ENCODE data around the gene SNRPD2. TPM values are rescaled to one million over a fixed set of nuclear protein-coding genes. Genes with fewer than 3 reads are reported as not detected.

Gene SNRPD2
- total and polyA plus RNA-seq, 2 of the 8 experiments (the other 6 are each of a cell fraction or from before 2014, with no cell fraction given), result 645 to 759 TPM

DNA sequence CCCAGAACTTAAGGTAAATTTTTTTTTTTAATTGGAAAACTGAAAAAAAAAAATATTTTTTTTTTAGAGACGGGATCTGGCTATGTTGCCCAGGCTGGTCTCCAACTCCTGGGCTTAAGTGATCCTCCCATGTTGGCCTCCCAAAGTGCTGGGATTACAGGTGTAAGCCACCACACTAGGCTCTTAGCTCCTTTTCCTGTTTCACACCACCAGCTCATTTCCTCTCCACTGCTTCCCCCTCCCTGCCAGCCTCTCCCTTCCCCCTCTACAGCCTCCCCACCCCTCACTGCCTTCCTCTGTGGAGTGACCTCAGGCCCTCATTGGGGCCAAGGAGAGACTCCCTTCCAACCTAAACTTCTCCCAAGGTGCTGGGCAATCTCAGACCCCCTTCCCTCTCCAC lies 28.0 kb downstream of the SNRPD2 start:
- H3K4me2 ChIP-seq (ENCODE audit: insufficient read depth in 1 of 2, low read depth in 2 of 2, low read length in 2 of 2), result no peak overlapping the region
- no peak overlapping the region for H2BK15ac ChIP-seq (ENCODE audit: low read length)
- no peak overlapping the region for H2AFZ ChIP-seq (ENCODE audit: low read length)
- H3K18ac ChIP-seq (ENCODE audit: extremely low read depth, low read length), result no peak overlapping the region
- H3K79me2 ChIP-seq (ENCODE audit: control insufficient read depth in 1 of 2, insufficient read depth in 2 of 2, low read length in 2 of 2), result no peaks in the 10 kb centered on the region
- peaks cover 7% of the 10 kb centered on the region for H3K23me2 ChIP-seq (ENCODE audit: low read depth, low read length)
- no peak overlapping the region for H3K56ac ChIP-seq (replicated peaks; ENCODE audit: insufficient read length, low read depth, low read length)
- H4K20me1 ChIP-seq (replicated peaks in 1 of 2; ENCODE audit: control insufficient read depth in 1 of 2, insufficient read depth in 2 of 2, low read length in 2 of 2), result peaks cover 0 to 2% of the 10 kb centered on the region in 2 experiments
- no peak overlapping the region for H3K9ac ChIP-seq (replicated peaks in 1 of 4; ENCODE audit: extremely low read depth in 1 of 4, low read depth in 3 of 4, low read length in 3 of 4)
- no peaks in the 10 kb centered on the region for H3K79me1 ChIP-seq (ENCODE audit: low read depth, low read length)
- no peak overlapping the region for H4K5ac ChIP-seq (ENCODE audit: insufficient read length, low read depth, low read length)
- H2BK12ac ChIP-seq (ENCODE audit: low read depth, low read length), result peak overlapping the region; percentile 31; the same call in 1 of the 2 replicates
- H3K27me3 ChIP-seq (replicated peaks in 1 of 4; ENCODE audit: control insufficient read depth in 3 of 4, extremely low read depth in 1 of 4, insufficient read depth in 3 of 4, low read length in 3 of 4), result peaks cover 6 to 9% (median 8%) of the 10 kb centered on the region in 4 experiments
- H4K91ac ChIP-seq (replicated peaks; ENCODE audit: insufficient read length, low read length), result no peak overlapping the region
- ChIA-PET CTCF (ENCODE audit: partially characterized antibody) (interaction anchor here (1.0 to 4.1 kb wide), 3 partner anchors 21 to 295 kb away, joined by 3 to 14 read pairs (median 4); no protein-coding TSS in a partner anchor), POLR2A (ENCODE audit: partially characterized antibody) (interaction anchor here (0.7 kb wide), 2 partner anchors 29 to 51 kb away, joined by 3 read pairs; partner anchors contain the start of gene QPCTL)
- H2AK5ac ChIP-seq (ENCODE audit: low read depth, low read length), result no peak overlapping the region
- H2BK5ac ChIP-seq (ENCODE audit: low read depth, low read length), result no peak overlapping the region
- no peak overlapping the region for H4K8ac ChIP-seq (ENCODE audit: extremely low read depth, insufficient read depth, low read length)
- TF ChIP-seq GABPA (IDR thresholded peaks at IDR 0.05; ENCODE audit: borderline replicate concordance, insufficient read depth, low read length) (no peak), TCF12 (IDR thresholded peaks at IDR 0.05; ENCODE audit: low read depth, low read length) (no peak), CEBPB (IDR thresholded peaks at IDR 0.05; ENCODE audit: low read depth, low read length) (no peak)
- TF ChIP-seq, protein P1, sequence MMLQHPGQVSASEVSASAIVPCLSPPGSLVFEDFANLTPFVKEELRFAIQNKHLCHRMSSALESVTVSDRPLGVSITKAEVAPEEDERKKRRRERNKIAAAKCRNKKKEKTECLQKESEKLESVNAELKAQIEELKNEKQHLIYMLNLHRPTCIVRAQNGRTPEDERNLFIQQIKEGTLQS (IDR thresholded peaks at IDR 0.05; ENCODE audit: insufficient read depth, low read depth, low read length), result no peak
- 100% methylated on average over 1 of the region's 1 CpG; no CpG with 5 or more reads in 1 of the 2 experiments for WGBS, 2 experiments (ENCODE audit: extremely low coverage in 1 of 2, insufficient coverage in 1 of 2, insufficient read length in 1 of 2, insufficient replicate concordance in 2 of 2, low coverage in 1 of 2, low lambda C conversion rate in 2 of 2, missing lambda C conversion rate in 1 of 2)
- H2BK20ac ChIP-seq (ENCODE audit: low read length), result no peak overlapping the region
- no peak overlapping the region for H3K27ac ChIP-seq (ENCODE audit: low read depth, low read length)
- no peak for DNase-seq (ENCODE audit: low read depth in 1 of 2, low spot score in 2 of 2)
- H2BK120ac ChIP-seq (replicated peaks; ENCODE audit: low read depth, low read length), result no peak overlapping the region
- H3K4me1 ChIP-seq (replicated peaks in 1 of 4; ENCODE audit: control insufficient read depth in 3 of 4, insufficient read depth in 4 of 4, low read length in 3 of 4), result peaks cover 7 to 11% (median 10%) of the 10 kb centered on the region in 4 experiments
- H3K14ac ChIP-seq (ENCODE audit: insufficient read length), result no peak overlapping the region
- H3K4me3 ChIP-seq (ENCODE audit: extremely low read depth in 1 of 4, insufficient read depth in 2 of 4, low read depth in 3 of 4, low read length in 4 of 4), result no peak overlapping the region
- H3K36me3 ChIP-seq (ENCODE audit: control insufficient read depth in 2 of 4, insufficient read depth in 4 of 4, low read length in 3 of 4), result no peaks in the 10 kb centered on the region
- no peaks in the 10 kb centered on the region for H3K9me3 ChIP-seq (ENCODE audit: insufficient read depth in 2 of 2, low read depth in 1 of 2, low read length in 1 of 2)
- H3K4ac ChIP-seq (replicated peaks; ENCODE audit: insufficient read length, low read depth, low read length), result no peak overlapping the region
- H3K23ac ChIP-seq (ENCODE audit: insufficient read length), result no peak overlapping the region
- no peak for FAIRE-seq

Measured in H1 (cell line).